Esophagus mucosa (tissue), 1 donor: ENCODE measurements around the gene EDEM2. TPM values are rescaled to one million over a fixed set of nuclear protein-coding genes. Genes with fewer than 3 reads are reported as not detected.
A peak's percentile ranks its signal among the peaks of the same experiment; 100 is the strongest.
"Not testable (repeated sequence)": the region's sequence is repeated elsewhere in the genome, so short reads cannot be mapped to it uniquely, and the experiment has no call there.

Experiments used
- ATAC-seq: fragments of 200-7000 bp; cut with Tn5 transposase; one replicate; pipeline ENCODE4 v1.9.1; 2020
- total RNA-seq: library from RNA; stranded (reverse); gene quantifications from one replicate; pipeline ENCODE4 v1.2.4, GENCODE V29; 2023
- donor health status: DM: yes; HTN: yes; CAD: no.

Gene EDEM2
- total RNA-seq, 1 donor from 2014 or later: 13.7 TPM

- not testable (repeated sequence) for ATAC-seq
Measured at GRCh38 chr20:35168701-35169409, 21.7 kb upstream of the EDEM2 start.

- no peak for ATAC-seq
Measured at GRCh38 chr20:35167787-35168186, 20.7 kb upstream of the EDEM2 start.

- peak; percentile 55 for ATAC-seq
Measured at GRCh38 chr20:35166242-35166830, 19.2 kb upstream of the EDEM2 start.

GRCh38 chr20:35165221-35166185, 18.4 kb upstream of the EDEM2 start:
- no peak for ATAC-seq

- not testable (repeated sequence) for ATAC-seq
Measured at GRCh38 chr20:35164531-35164930, 17.4 kb upstream of the EDEM2 start.

- not testable (repeated sequence) for ATAC-seq
Measured at GRCh38 chr20:35160341-35160740, 13.2 kb upstream of the EDEM2 start.

- no peak for ATAC-seq
Measured at GRCh38 chr20:35156978-35157377, 9.8 kb upstream of the EDEM2 start.

- ATAC-seq: no peak
Measured at GRCh38 chr20:35155936-35156335, 8.8 kb upstream of the EDEM2 start.

GRCh38 chr20:35151736-35152135, 4.6 kb upstream of the EDEM2 start:
- no peak for ATAC-seq

- no peak for ATAC-seq
Measured at GRCh38 chr20:35150846-35151579, 3.9 kb upstream of the EDEM2 start.

- peak; percentile 7 for ATAC-seq
Measured at GRCh38 chr20:35147575-35148071, 487 bp upstream of the EDEM2 start.

GRCh38 chr20:35146299-35146919, 727 bp downstream of the EDEM2 start:
- peak; percentile 24 for ATAC-seq

- peak; percentile 46 for ATAC-seq
Measured at GRCh38 chr20:35145141-35145564, 2.0 kb downstream of the EDEM2 start.

GRCh38 chr20:35144694-35145093, 2.4 kb downstream of the EDEM2 start:
- ATAC-seq: no peak

GRCh38 chr20:35135867-35136586, 11.1 kb downstream of the EDEM2 start:
- ATAC-seq: peak; percentile 16

GRCh38 chr20:35134880-35135279, 12.3 kb downstream of the EDEM2 start:
- no peak for ATAC-seq

GRCh38 chr20:35134472-35134871, 12.7 kb downstream of the EDEM2 start:
- no peak for ATAC-seq

GRCh38 chr20:35133735-35134134, 13.4 kb downstream of the EDEM2 start:
- no peak for ATAC-seq

- ATAC-seq: no peak
Measured at GRCh38 chr20:35133031-35133430, 14.1 kb downstream of the EDEM2 start.

GRCh38 chr20:35131934-35132333, 15.2 kb downstream of the EDEM2 start:
- no peak for ATAC-seq

- ATAC-seq: peak; percentile 84
Measured at GRCh38 chr20:35129647-35130069, 17.5 kb downstream of the EDEM2 start.
